Naive thymus-derived CD4-positive, alpha-beta T cell (primary cell): Measurements from ENCODE around the gene DENND6B. TPM values are rescaled to one million over a fixed set of nuclear protein-coding genes. Genes with fewer than 3 reads are reported as not detected.

Experiments used
- ATAC-seq: fragments of 150-1000 bp; cut with Tn5 transposase; 2 replicates; pipeline ENCODE4 v1.10.0; 2021; ENCODE audit warnings: mild to moderate bottlenecking, moderate library complexity
- CTCF ChIA-PET: fragments of 350-600 bp; sonication (Branson Sonifier 250); formaldehyde crosslinking; loops from one replicate; lab custom pipeline; 2021; ENCODE audit warnings: antibody characterized with exemption; lab: Charles Lee
- POLR2A ChIA-PET: fragments of 350-600 bp; sonication (Branson Sonifier 250); formaldehyde crosslinking; loops from one replicate; lab custom pipeline; 2021; ENCODE audit warnings: antibody characterized with exemption, inconsistent platforms; lab: Charles Lee
- DNase-seq, 9 donors: peaks; one replicate each; pipeline versions ENCODE4 v3.0.0 to v3.0.0-alpha.2; 2020 to 2022; ENCODE audit warnings: mixed read lengths in 1 of 9
- H3K27ac ChIP-seq: one replicate; pipeline ENCODE4 v1.7.0; 2013; ENCODE audit warnings: mild to moderate bottlenecking, low read depth, low read length, moderate library complexity
- H3K27me3 ChIP-seq, 2 donors: one replicate each; pipeline ENCODE4 v1.7.0; 2013; ENCODE audit warnings: low read length in 2 of 2, mild to moderate bottlenecking in 2 of 2, moderate library complexity in 2 of 2; ENCODE audit not compliant: control insufficient read depth in 2 of 2, insufficient read depth in 2 of 2
- H3K36me3 ChIP-seq, 3 experiments: 1 replicate in 2 of 3; 2 replicates in 1 of 3; pipeline ENCODE4 v1.7.0; 2013; ENCODE audit warnings: low read length in 3 of 3, mild to moderate bottlenecking in 3 of 3, moderate library complexity in 1 of 3; ENCODE audit not compliant: insufficient read depth in 3 of 3, control insufficient read depth in 2 of 3
- H3K4me1 ChIP-seq, 2 donors: one replicate each; pipeline ENCODE4 v1.7.0; 2013; ENCODE audit warnings: low read length in 2 of 2, mild to moderate bottlenecking in 2 of 2, moderate library complexity in 1 of 2; ENCODE audit not compliant: control insufficient read depth in 2 of 2, insufficient read depth in 2 of 2
- H3K4me3 ChIP-seq: 2 replicates; pipeline ENCODE4 v1.7.0; 2013; ENCODE audit warnings: mild to moderate bottlenecking, low read length
- H3K9me3 ChIP-seq, 3 experiments: 1 replicate in 2 of 3; 2 replicates in 1 of 3; pipeline ENCODE4 v1.7.0; 2013; ENCODE audit warnings: low read length in 3 of 3; ENCODE audit not compliant: control insufficient read depth in 2 of 3
- H3K27ac Mint-ChIP-seq, 9 donors: one replicate each; pipeline ENCODE4 v1.8.0; 2020 to 2022; ENCODE audit warnings: mixed read lengths in 9 of 9, mild to moderate bottlenecking in 8 of 9, moderate library complexity in 5 of 9, inconsistent platforms in 2 of 9
- H3K27me3 Mint-ChIP-seq, 5 donors: one replicate each; pipeline ENCODE4 v1.8.0; 2021 to 2022; ENCODE audit warnings: mixed read lengths in 5 of 5, mild to moderate bottlenecking in 1 of 5
- H3K36me3 Mint-ChIP-seq, 5 donors: one replicate each; pipeline ENCODE4 v1.8.0; 2020 to 2022; ENCODE audit warnings: mixed read lengths in 5 of 5, mild to moderate bottlenecking in 3 of 5, inconsistent platforms in 1 of 5
- H3K4me1 Mint-ChIP-seq, 7 donors: one replicate each; pipeline ENCODE4 v1.8.0; 2020 to 2022; ENCODE audit warnings: mixed read lengths in 7 of 7, mild to moderate bottlenecking in 3 of 7, inconsistent platforms in 1 of 7
- H3K4me3 Mint-ChIP-seq, 10 donors: one replicate each; pipeline ENCODE4 v1.8.0; 2020 to 2022; ENCODE audit warnings: mild to moderate bottlenecking in 10 of 10, mixed read lengths in 10 of 10, moderate library complexity in 6 of 10, inconsistent platforms in 2 of 10
- H3K9me3 Mint-ChIP-seq, 11 donors: one replicate each; pipeline ENCODE4 v1.8.0; 2020 to 2022; ENCODE audit warnings: mixed read lengths in 11 of 11, mild to moderate bottlenecking in 4 of 11, inconsistent platforms in 1 of 11, moderate library complexity in 1 of 11
- intact Hi-C, 2 donors: fragments of 100-400 bp; cut with micrococcal nuclease; formaldehyde crosslinking; loops; one replicate each; pipeline ENCODE4 v1.15.1; 2023
- polyA plus RNA-seq, 2 donors: library from polyadenylated mRNA; unstranded; fragments of 300-500 nt; fragmentation: Illumina TruSeq; gene quantifications; one replicate each; pipeline ENCODE4 v1.2.3, GENCODE V29; 2021
- total RNA-seq, 6 experiments: library from RNA in 5 of 6; stranded (reverse) in 5 of 6; gene quantifications; 1 replicate in 5 of 6; 2 replicates in 1 of 6; pipeline ENCODE4 v1.2.3 and lab custom pipeline; 2021 to 2026

DENND6B gene
- total and polyA plus RNA-seq, 7 experiments from 2014 or later, result 0.19 to 4.0 (median 2.2) TPM

DNA sequence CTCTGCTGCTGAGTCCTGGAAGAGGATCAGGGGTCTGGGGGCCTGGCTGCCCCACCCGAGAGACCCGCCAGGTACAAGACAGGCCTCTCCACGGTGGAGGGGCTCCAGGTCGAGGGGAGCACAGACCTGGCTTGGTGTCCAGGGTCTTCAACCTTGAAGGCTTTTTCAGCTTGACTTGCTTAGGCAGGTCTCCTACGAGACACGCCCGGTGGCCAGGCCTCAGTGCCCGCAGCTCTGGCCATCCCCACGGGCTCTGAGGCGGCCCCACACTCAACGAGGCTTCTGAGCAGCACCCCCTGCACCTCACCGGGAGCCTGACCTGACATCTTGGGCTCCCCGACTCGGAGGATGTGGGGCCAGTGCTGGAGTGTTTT is 12.7 kb downstream of the DENND6B start:
- no peaks in the 10 kb centered on the region for H3K36me3 Mint-ChIP-seq
- ChIA-PET CTCF (interaction anchor here (1.2 kb wide), 1 partner anchor 13 kb away, joined by 4 read pairs; the partner anchor contains the start of gene DENND6B), POLR2A (interaction anchor here (1.0 to 1.3 kb wide), 2 partner anchors 11 to 63 kb away, joined by 3 to 9 read pairs; partner anchors contain the start of gene HDAC10)
- Histone ChIP-seq H3K36me3 (no peaks in the 10 kb centered on the region), H3K9me3 (no peaks in the 10 kb centered on the region), H3K27me3 (no peaks in the 10 kb centered on the region), H3K4me3 (peak overlapping the region; percentile 53), H3K4me1 (peaks cover 14 to 17% of the 10 kb centered on the region in 2 donors), H3K27ac (peak overlapping the region; percentile 64)
- peak overlapping the region; percentile 76 to 92 (median 87) for H3K4me3 Mint-ChIP-seq
- ATAC-seq, result no peak
- H3K9me3 Mint-ChIP-seq, result no peaks in the 10 kb centered on the region
- H3K27ac Mint-ChIP-seq, result peak overlapping the region; percentile 74 to 97 (median 88)
- intact Hi-C loops, result loop anchor here (1.0 to 5.0 kb wide), 5 partner anchors 13 to 62 kb away; partner anchors contain the start of genes DENND6B (in 1 of the 2), HDAC10 (in 1 of the 2), MAPK11 (in 1 of the 2) and PPP6R2 (in 1 of the 2)
- DNase-seq, result no peak
- H3K27me3 Mint-ChIP-seq, result no peaks in the 10 kb centered on the region
- peaks cover 9 to 18% (median 12%) of the 10 kb centered on the region in 7 donors for H3K4me1 Mint-ChIP-seq

DNA sequence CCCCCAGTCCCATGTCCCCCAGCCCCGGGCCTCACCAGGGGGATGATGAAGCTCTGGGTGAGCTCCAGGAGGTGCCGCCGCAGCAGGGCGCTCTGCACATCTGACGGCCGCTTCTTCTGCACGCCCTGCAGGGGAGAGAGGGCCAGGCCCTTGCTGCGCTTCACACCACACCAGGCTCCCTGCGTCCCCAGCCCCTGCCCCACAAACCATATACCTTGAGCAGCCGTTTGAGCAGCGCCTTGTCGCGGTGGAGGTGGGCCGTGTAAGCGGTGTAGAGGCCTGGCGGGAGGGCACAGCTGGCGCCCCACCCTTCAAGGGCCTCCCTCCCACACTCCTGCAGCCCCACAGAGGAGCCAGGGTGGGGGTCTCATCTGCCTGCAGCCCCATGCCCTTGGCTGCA is 13.2 kb downstream of the DENND6B start:
- ATAC-seq (no peak), DNase-seq (no peak)
- intact Hi-C loops, result loop anchor here in 1 of 2 donors (5.0 kb wide), 1 partner anchor 61 kb away; the partner anchor contains the start of gene HDAC10
- H3K4me3 Mint-ChIP-seq, result peak overlapping the region in 9 of 10 donors; percentile 62 to 91 (median 86)
- no peaks in the 10 kb centered on the region for H3K36me3 Mint-ChIP-seq
- Histone ChIP-seq H3K4me1 (peaks cover 14 to 17% of the 10 kb centered on the region in 2 donors), H3K36me3 (no peaks in the 10 kb centered on the region), H3K27me3 (no peaks in the 10 kb centered on the region), H3K27ac (peak overlapping the region; percentile 64), H3K4me3 (peak overlapping the region; percentile 53), H3K9me3 (no peaks in the 10 kb centered on the region)
- peak overlapping the region in 6 of 9 donors; percentile 45 to 94 (median 86) for H3K27ac Mint-ChIP-seq
- peaks cover 0 to 3% (median 3%) of the 10 kb centered on the region in 5 donors for H3K27me3 Mint-ChIP-seq
- ChIA-PET CTCF (interaction anchor here (1.2 kb wide), 1 partner anchor 13 kb away, joined by 4 read pairs; the partner anchor contains the start of gene DENND6B), POLR2A (no interaction called here)
- no peaks in the 10 kb centered on the region for H3K9me3 Mint-ChIP-seq
- peaks cover 11 to 21% (median 12%) of the 10 kb centered on the region in 7 donors for H3K4me1 Mint-ChIP-seq

- intact Hi-C loops, result loop anchor here in 1 of 2 donors (5.0 kb wide), 1 partner anchor 61 kb away; the partner anchor contains the start of gene HDAC10
- no peak overlapping the region for H3K27ac ChIP-seq
- Mint-ChIP-seq H3K9me3 (no peaks in the 10 kb centered on the region), H3K27me3 (peaks cover 0 to 4% (median 3%) of the 10 kb centered on the region in 5 donors), H3K36me3 (no peaks in the 10 kb centered on the region), H3K4me1 (peaks cover 11 to 22% (median 14%) of the 10 kb centered on the region in 7 donors), H3K27ac (no peak overlapping the region), H3K4me3 (no peak overlapping the region)
- no peak overlapping the region for H3K4me3 ChIP-seq
- ChIA-PET POLR2A (no interaction called here), CTCF (interaction anchor here (1.2 kb wide), 1 partner anchor 14 kb away, joined by 4 read pairs; the partner anchor contains the start of gene DENND6B)
- no peaks in the 10 kb centered on the region for H3K27me3 ChIP-seq
- H3K36me3 ChIP-seq, result no peaks in the 10 kb centered on the region
- no peak for ATAC-seq
- peaks cover 14 to 17% of the 10 kb centered on the region in 2 donors for H3K4me1 ChIP-seq
- no peak for DNase-seq
- no peaks in the 10 kb centered on the region for H3K9me3 ChIP-seq
These were observed 13.8 kb downstream of the DENND6B start for GRCh38 chr22:50313021-50313420.

DNA sequence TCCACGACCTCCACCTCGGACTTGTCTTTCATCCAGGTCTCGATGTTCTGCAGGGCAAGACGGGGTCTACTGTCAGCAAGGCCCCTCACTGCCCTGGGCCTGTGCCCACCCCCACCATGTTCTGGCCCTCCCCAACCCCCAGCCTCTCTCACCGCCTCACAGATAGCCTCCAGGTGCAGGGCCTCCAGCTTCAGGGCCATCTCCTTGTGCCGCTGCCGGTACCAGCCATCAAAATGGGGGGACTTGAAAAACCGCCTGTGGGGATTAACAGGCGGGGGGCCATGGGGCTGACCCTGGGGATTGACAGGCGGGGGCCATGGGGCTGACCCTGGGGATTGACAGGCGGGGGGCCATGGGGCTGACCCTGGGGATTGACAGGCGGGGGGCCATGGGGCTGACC is 14.4 kb downstream of the DENND6B start:
- Histone ChIP-seq H3K4me1 (peaks cover 14 to 17% of the 10 kb centered on the region in 2 donors), H3K4me3 (no peak overlapping the region), H3K36me3 (no peaks in the 10 kb centered on the region), H3K27me3 (no peaks in the 10 kb centered on the region), H3K27ac (no peak overlapping the region), H3K9me3 (no peaks in the 10 kb centered on the region)
- Mint-ChIP-seq H3K27ac (no peak overlapping the region), H3K9me3 (no peaks in the 10 kb centered on the region), H3K4me1 (peaks cover 11 to 22% (median 14%) of the 10 kb centered on the region in 7 donors), H3K4me3 (no peak overlapping the region), H3K27me3 (peaks cover 0 to 4% (median 3%) of the 10 kb centered on the region in 5 donors), H3K36me3 (no peaks in the 10 kb centered on the region)
- ATAC-seq (no peak), DNase-seq (no peak)
- ChIA-PET CTCF (no interaction called here), POLR2A (no interaction called here)
- intact Hi-C loops, result loop anchor here in 1 of 2 donors (5.0 kb wide), 1 partner anchor 60 kb away; the partner anchor contains the start of gene HDAC10

DNA sequence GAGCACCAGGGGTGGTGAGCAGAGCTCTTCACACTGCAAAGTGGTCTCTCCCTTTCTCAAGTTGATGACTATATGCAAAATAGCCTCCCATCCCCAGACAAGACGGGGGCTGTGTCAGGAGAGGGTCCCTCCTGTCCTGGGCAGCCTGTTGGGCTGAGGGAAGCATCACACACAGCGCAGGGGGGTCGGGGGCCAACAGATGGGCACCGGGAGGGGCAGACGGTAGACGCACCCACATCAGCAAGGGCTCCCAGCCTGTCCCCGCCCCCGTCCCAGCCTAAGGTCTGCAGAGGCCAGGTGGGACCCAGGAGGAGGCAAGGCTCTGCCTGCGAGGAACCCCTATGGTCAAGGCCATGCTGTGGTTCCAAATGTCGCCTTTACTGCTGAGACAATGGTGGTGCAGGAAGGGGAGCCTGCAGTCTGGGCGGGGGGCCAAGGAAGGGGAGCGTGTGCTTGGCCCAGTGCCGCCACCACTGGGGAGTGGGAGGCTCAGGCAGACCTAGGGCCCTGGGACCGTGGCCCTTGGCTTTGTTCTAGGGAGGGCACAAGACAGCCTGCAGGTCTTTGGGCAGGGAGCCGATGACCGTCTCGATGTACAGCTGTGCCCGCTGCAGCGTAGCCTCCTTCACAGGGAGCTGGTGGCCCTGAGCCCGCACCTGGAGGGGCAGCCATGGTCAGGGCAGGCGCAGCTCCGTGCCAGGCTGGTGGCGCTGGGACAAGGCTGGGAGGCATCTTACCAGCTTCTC is 15.0 kb downstream of the DENND6B start:
- ChIA-PET CTCF (no interaction called here), POLR2A (no interaction called here)
- Mint-ChIP-seq H3K27me3 (peaks cover 0 to 4% (median 3%) of the 10 kb centered on the region in 5 donors), H3K36me3 (no peaks in the 10 kb centered on the region), H3K4me1 (peaks cover 11 to 22% (median 14%) of the 10 kb centered on the region in 7 donors), H3K27ac (no peak overlapping the region), H3K4me3 (no peak overlapping the region), H3K9me3 (no peaks in the 10 kb centered on the region)
- no peak for ATAC-seq
- DNase-seq, result no peak
- no peaks in the 10 kb centered on the region for H3K36me3 ChIP-seq
- H3K4me3 ChIP-seq, result no peak overlapping the region
- peaks cover 17% of the 10 kb centered on the region in 2 donors for H3K4me1 ChIP-seq
- H3K27ac ChIP-seq, result no peak overlapping the region
- intact Hi-C loops, result loop anchor here in 1 of 2 donors (5.0 kb wide), 1 partner anchor 59 kb away; the partner anchor contains the start of gene HDAC10
- H3K27me3 ChIP-seq, result no peaks in the 10 kb centered on the region
- H3K9me3 ChIP-seq, result no peaks in the 10 kb centered on the region

- Histone ChIP-seq H3K9me3 (no peaks in the 10 kb centered on the region), H3K4me3 (no peak overlapping the region), H3K27ac (no peak overlapping the region), H3K36me3 (no peaks in the 10 kb centered on the region), H3K27me3 (peaks cover 0 to 3% of the 10 kb centered on the region in 2 donors), H3K4me1 (peaks cover 17 to 20% of the 10 kb centered on the region in 2 donors)
- H3K4me1 Mint-ChIP-seq, result peaks cover 11 to 26% (median 18%) of the 10 kb centered on the region in 7 donors
- ChIA-PET CTCF (no interaction called here), POLR2A (no interaction called here)
- intact Hi-C loops, result loop anchor here in 1 of 2 donors (5.0 kb wide), 1 partner anchor 59 kb away; the partner anchor contains the start of gene HDAC10
- H3K27ac Mint-ChIP-seq, result no peak overlapping the region
- no peaks in the 10 kb centered on the region for H3K36me3 Mint-ChIP-seq
- ATAC-seq (no peak), DNase-seq (no peak)
- no peak overlapping the region for H3K4me3 Mint-ChIP-seq
- no peaks in the 10 kb centered on the region for H3K9me3 Mint-ChIP-seq
- H3K27me3 Mint-ChIP-seq, result peaks cover 3 to 8% (median 7%) of the 10 kb centered on the region in 5 donors
These were observed 15.8 kb downstream of the DENND6B start for GRCh38 chr22:50310949-50311444.
